Coronary artery (tissue), 2 donors: ENCODE measurements around the gene SYT7.

ENCODE experiments used
- DNase-seq: peaks from one replicate; pipeline ENCODE4 v3.0.0-alpha.2; 2017; ENCODE audit warnings: low spot score
- H3K27ac ChIP-seq, 2 donors: fragments of 200-600 bp; sonication (generic); one replicate each; pipeline ENCODE4 v1.5.1; 2016 to 2019
- H3K4me3 ChIP-seq: fragments of 200-600 bp; sonication (generic); 2 replicates; pipeline ENCODE4 v1.5.1; 2016; ENCODE audit warnings: mild to moderate bottlenecking, moderate library complexity
- CTCF ChIP-seq: fragments of 200-600 bp; sonication (generic); IDR thresholded peaks from one replicate; pipeline ENCODE4 v1.5.1; 2019; ENCODE audit warnings: antibody characterized with exemption

SYT7 gene

GRCh38 chr11:61516191-61516590 lies 64.7 kb downstream of the SYT7 start:
- H3K27ac ChIP-seq: no peak overlapping the region
- H3K4me3 ChIP-seq: peak overlapping the region; percentile 51
- TF ChIP-seq CTCF: no peak
- DNase-seq: no peak

GRCh38 chr11:61515686-61516085 lies 65.2 kb downstream of the SYT7 start:
- no peak overlapping the region for H3K27ac ChIP-seq
- DNase-seq: no peak
- no peak for TF ChIP-seq CTCF
- no peak overlapping the region for H3K4me3 ChIP-seq

- no peak for TF ChIP-seq CTCF
- Histone ChIP-seq H3K4me3 (no peak overlapping the region), H3K27ac (no peak overlapping the region)
- DNase-seq: no peak
These were observed 66.6 kb downstream of the SYT7 start for GRCh38 chr11:61514050-61514917.

GRCh38 chr11:61513143-61513765 lies 67.6 kb downstream of the SYT7 start:
- Histone ChIP-seq H3K4me3 (no peak overlapping the region), H3K27ac (peak overlapping the region in 1 of 2 donors; percentile 56)
- TF ChIP-seq CTCF: no peak
- DNase-seq: no peak

- no peak for DNase-seq
- H3K27ac ChIP-seq: peak overlapping the region in 1 of 2 donors; percentile 56
These were observed 68.4 kb downstream of the SYT7 start for GRCh38 chr11:61512435-61512834.

GRCh38 chr11:61511383-61511782 lies 69.5 kb downstream of the SYT7 start:
- peak overlapping the region; percentile 89 to 93 for H3K27ac ChIP-seq
- no peak for TF ChIP-seq CTCF
- no peak for DNase-seq

More at GRCh38 chr11:61512435-61512834, 68.4 kb downstream of the SYT7 start:
- TF ChIP-seq CTCF: no peak
- H3K4me3 ChIP-seq: no peak overlapping the region

GRCh38 chr11:61510974-61511373 lies 69.9 kb downstream of the SYT7 start:
- no peak for DNase-seq
- no peak for TF ChIP-seq CTCF
- Histone ChIP-seq H3K4me3 (no peak overlapping the region), H3K27ac (peak overlapping the region; percentile 89 to 93)

More at GRCh38 chr11:61511383-61511782, 69.5 kb downstream of the SYT7 start:
- H3K4me3 ChIP-seq: no peak overlapping the region
